ENCODE results near the gene ZNF729. TPM values are rescaled to one million over a fixed set of nuclear protein-coding genes. Genes with fewer than 3 reads are reported as not detected.

ZNF729 gene
- total RNA-seq, 2 donors from 2014 or later, result not detected

Other genes starting within 250 kb of the ZNF729 start
- gene ZNF257, start 234.0 kb upstream of the ZNF729 start, total RNA-seq, result 1 to 10 TPM; 7.1 to 7.5 TPM
- gene ZNF676, start 89.5 kb upstream of the ZNF729 start, total RNA-seq, result not detected
- gene ZNF98, start 135.9 kb downstream of the ZNF729 start, total RNA-seq, result not detected

Measured in natural killer cell treated with Interleukin-12 subunit alpha and Interleukin-12 subunit beta and Interleukin-15 and Interleukin-18, amount 100 ng/mL, for 72 hours (primary cell).